B cell (primary cell): ENCODE results near the gene PIK3R3. TPM values are rescaled to one million over a fixed set of nuclear protein-coding genes. Genes with fewer than 3 reads are reported as not detected.

Experiments used
- ATAC-seq: fragments of 200-7000 bp; cut with Tn5 transposase; one replicate; pipeline ENCODE4 v1.10.0; 2021; ENCODE audit warnings: low read depth, mild to moderate bottlenecking, moderate number of reproducible peaks, moderate library complexity
- CTCF ChIA-PET: fragments of 350-600 bp; sonication (Branson Sonifier 250); formaldehyde crosslinking; loops from one replicate; lab custom pipeline; 2021; ENCODE audit warnings: antibody characterized with exemption, inconsistent platforms; lab: Charles Lee
- POLR2A ChIA-PET: fragments of 350-600 bp; sonication (Branson Sonifier 250); formaldehyde crosslinking; loops from one replicate; lab custom pipeline; 2021; ENCODE audit warnings: antibody characterized with exemption; lab: Charles Lee
- DNase-seq: peaks from one replicate; pipeline ENCODE4 v3.0.0; 2013
- H2AFZ ChIP-seq: 2 replicates; pipeline ENCODE4 v1.6.1; 2012; ENCODE audit warnings: mild to moderate bottlenecking, low read depth, low read length; ENCODE audit not compliant: insufficient read depth, poor library complexity, severe bottlenecking
- H3K27ac ChIP-seq, 2 donors: 1 replicate in 1 of 2; 2 replicates in 1 of 2; pipeline ENCODE4 v1.5.1; 2012 to 2013; ENCODE audit warnings: low read length in 2 of 2, mild to moderate bottlenecking in 2 of 2, moderate library complexity in 1 of 2
- H3K27me3 ChIP-seq, 4 experiments: fragments of 200-600 bp in 1 of 4; sonication (generic) in 1 of 4; replicated peaks in 1 of 4; 1 replicate in 2 of 4; 2 replicates in 2 of 4; pipeline versions ENCODE4 v1.6.1 to v1.7.0; 2013 to 2016; ENCODE audit warnings: low read length in 3 of 4, mild to moderate bottlenecking in 2 of 4, mixed read lengths in 1 of 4, moderate library complexity in 1 of 4; ENCODE audit not compliant: insufficient read depth in 4 of 4, control insufficient read depth in 3 of 4; ENCODE audit errors: control extremely low read depth in 1 of 4
- H3K36me3 ChIP-seq, 2 experiments: replicated peaks in 1 of 2; 1 replicate in 1 of 2; 2 replicates in 1 of 2; pipeline versions ENCODE4 v1.6.1 to v1.7.1; 2013; ENCODE audit warnings: low read length in 1 of 2; ENCODE audit not compliant: insufficient read depth in 2 of 2, control insufficient read depth in 1 of 2; ENCODE audit errors: control extremely low read depth in 1 of 2, extremely low read depth in 1 of 2
- H3K4me1 ChIP-seq, 2 donors: fragments of 200-600 bp in 1 of 2; sonication (generic) in 1 of 2; 1 replicate in 1 of 2; 2 replicates in 1 of 2; pipeline versions ENCODE4 v1.5.1 to v1.6.1; 2013 to 2017; ENCODE audit warnings: low read length in 2 of 2; ENCODE audit not compliant: control insufficient read depth in 2 of 2, insufficient read depth in 2 of 2
- H3K4me2 ChIP-seq: replicated peaks from 2 replicates; pipeline ENCODE3; 2012; ENCODE audit warnings: mild to moderate bottlenecking, low read depth, low read length; ENCODE audit not compliant: poor library complexity, severe bottlenecking
- H3K4me3 ChIP-seq, 5 experiments: fragments of 200-600 bp in 1 of 5; sonication (generic) in 1 of 5; 1 replicate in 3 of 5; 2 replicates in 2 of 5; pipeline versions ENCODE4 v1.5.1 to v1.7.0; 2011 to 2016; ENCODE audit warnings: low read length in 4 of 5, mild to moderate bottlenecking in 4 of 5, low read depth in 2 of 5, control low read depth in 1 of 5, moderate library complexity in 1 of 5; ENCODE audit not compliant: insufficient read depth in 1 of 5; ENCODE audit errors: control extremely low read depth in 1 of 5, extremely low read depth in 1 of 5
- H3K79me2 ChIP-seq: fragments of 200-600 bp; sonication (generic); one replicate; pipeline ENCODE4 v1.6.0; 2016; ENCODE audit warnings: low read length; ENCODE audit not compliant: control insufficient read depth, insufficient read depth
- H3K9ac ChIP-seq: fragments of 200-600 bp; sonication (generic); 2 replicates; pipeline ENCODE4 v1.6.1; 2017; ENCODE audit warnings: mild to moderate bottlenecking, low read length, moderate library complexity
- H3K9me3 ChIP-seq, 3 donors: one replicate each; pipeline versions ENCODE4 v1.6.1 to v1.7.1; 2013; ENCODE audit warnings: low read length in 2 of 3; ENCODE audit not compliant: control insufficient read depth in 2 of 3, insufficient read depth in 1 of 3; ENCODE audit errors: control extremely low read depth in 1 of 3
- H4K20me1 ChIP-seq: 2 replicates; pipeline ENCODE4 v1.6.0; 2012; ENCODE audit warnings: mild to moderate bottlenecking, low read length; ENCODE audit not compliant: insufficient read depth, control insufficient read depth, poor library complexity, severe bottlenecking
- H3K27ac Mint-ChIP-seq: one replicate; pipeline ENCODE4 v1.8.0; 2021; ENCODE audit warnings: mixed read lengths
- H3K27me3 Mint-ChIP-seq: one replicate; pipeline ENCODE4 v1.8.0; 2021; ENCODE audit warnings: mixed read lengths
- H3K4me1 Mint-ChIP-seq: one replicate; pipeline ENCODE4 v1.8.0; 2021; ENCODE audit warnings: mixed read lengths
- H3K4me3 Mint-ChIP-seq: one replicate; pipeline ENCODE4 v1.8.0; 2021; ENCODE audit warnings: mixed read lengths
- H3K9me3 Mint-ChIP-seq: one replicate; pipeline ENCODE4 v1.8.0; 2022; ENCODE audit warnings: mixed read lengths; ENCODE audit not compliant: insufficient read depth
- EZH2 ChIP-seq: IDR thresholded peaks from 2 replicates; pipeline ENCODE4 v1.6.1; 2012; ENCODE audit warnings: borderline replicate concordance, low read depth, mild to moderate bottlenecking, moderate library complexity, low read length; ENCODE audit not compliant: insufficient read depth, poor library complexity, severe bottlenecking
- WGBS: methylation state at CpG from one replicate; pipeline ENCODE4 v1.1.5; 2013; ENCODE audit warnings: missing lambda C conversion rate; ENCODE audit not compliant: insufficient coverage; 5-methylcytosine and 5-hydroxymethylcytosine counted together
- intact Hi-C: fragments of 100-400 bp; cut with micrococcal nuclease; formaldehyde crosslinking; loops from one replicate; pipeline ENCODE4 v1.10.0; 2022
- polyA plus RNA-seq: library from polyadenylated mRNA; depleted of rRNA; stranded (reverse); fragments of >200 nt; gene quantifications from 2 replicates; pipeline ENCODE4 v1.2.3, GENCODE V29; 2012
- total RNA-seq, 2 donors: library from RNA; stranded (reverse); fragments of 120-200 nt in 1 of 2; gene quantifications; 1 replicate in 1 of 2; 2 replicates in 1 of 2; pipeline versions ENCODE4 v1.2.3 to v1.2.4, GENCODE V29; 2013 to 2022
- TF ChIP-seq, protein P1 (sequence below): fragments of 200-600 bp; IDR thresholded peaks from one replicate; pipeline ENCODE4 v1.8.0; 2022; ENCODE audit warnings: antibody characterized with exemption, mild to moderate bottlenecking

PIK3R3 gene
- total and polyA plus RNA-seq, 2 donors (not counting 1 experiment from before 2014, with no cell fraction given) = 0.06 to 0.17 TPM

DNA sequence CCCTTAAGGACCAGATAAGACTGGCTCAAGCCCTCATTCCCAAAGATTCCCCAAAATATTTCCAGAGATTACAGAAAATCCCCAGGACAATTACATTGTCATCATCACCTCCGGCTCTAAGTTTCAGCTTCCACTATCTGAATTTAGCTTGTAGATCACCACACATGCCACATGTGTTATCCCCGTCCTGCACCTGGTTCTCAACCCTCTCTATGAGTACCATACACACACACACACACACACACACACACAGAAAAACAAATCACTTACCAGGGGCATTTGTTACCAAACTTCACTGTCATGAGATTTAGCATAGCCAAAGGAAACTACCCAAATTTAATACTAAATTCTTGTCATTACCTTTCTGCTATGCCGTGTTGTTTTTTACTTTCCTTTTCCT, 27.1 kb upstream of the PIK3R3 start:
- no peak overlapping the region for H2AFZ ChIP-seq
- Mint-ChIP-seq H3K4me1 (no peaks in the 10 kb centered on the region), H3K9me3 (no peaks in the 10 kb centered on the region), H3K4me3 (no peak overlapping the region), H3K27me3 (peaks cover 9% of the 10 kb centered on the region), H3K27ac (no peak overlapping the region)
- H3K36me3 ChIP-seq = no peaks in the 10 kb centered on the region
- H3K4me1 ChIP-seq = no peaks in the 10 kb centered on the region
- WGBS = 71% methylated on average over 3 of the region's 3 CpGs
- no peak for DNase-seq
- H3K4me2 ChIP-seq = no peak overlapping the region
- H3K27ac ChIP-seq = no peak overlapping the region
- H3K27me3 ChIP-seq = peaks cover 0 to 3% (median 0%) of the 10 kb centered on the region in 4 experiments
- POLR2A ChIA-PET = no interaction called here
- TF ChIP-seq EZH2 = no peak
- TF ChIP-seq, protein P1, sequence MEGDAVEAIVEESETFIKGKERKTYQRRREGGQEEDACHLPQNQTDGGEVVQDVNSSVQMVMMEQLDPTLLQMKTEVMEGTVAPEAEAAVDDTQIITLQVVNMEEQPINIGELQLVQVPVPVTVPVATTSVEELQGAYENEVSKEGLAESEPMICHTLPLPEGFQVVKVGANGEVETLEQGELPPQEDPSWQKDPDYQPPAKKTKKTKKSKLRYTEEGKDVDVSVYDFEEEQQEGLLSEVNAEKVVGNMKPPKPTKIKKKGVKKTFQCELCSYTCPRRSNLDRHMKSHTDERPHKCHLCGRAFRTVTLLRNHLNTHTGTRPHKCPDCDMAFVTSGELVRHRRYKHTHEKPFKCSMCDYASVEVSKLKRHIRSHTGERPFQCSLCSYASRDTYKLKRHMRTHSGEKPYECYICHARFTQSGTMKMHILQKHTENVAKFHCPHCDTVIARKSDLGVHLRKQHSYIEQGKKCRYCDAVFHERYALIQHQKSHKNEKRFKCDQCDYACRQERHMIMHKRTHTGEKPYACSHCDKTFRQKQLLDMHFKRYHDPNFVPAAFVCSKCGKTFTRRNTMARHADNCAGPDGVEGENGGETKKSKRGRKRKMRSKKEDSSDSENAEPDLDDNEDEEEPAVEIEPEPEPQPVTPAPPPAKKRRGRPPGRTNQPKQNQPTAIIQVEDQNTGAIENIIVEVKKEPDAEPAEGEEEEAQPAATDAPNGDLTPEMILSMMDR = no peak
- H4K20me1 ChIP-seq = no peaks in the 10 kb centered on the region
- H3K9me3 ChIP-seq = no peaks in the 10 kb centered on the region
- no peak overlapping the region for H3K4me3 ChIP-seq
- intact Hi-C loops = no loop called here
- ATAC-seq = no peak
- CTCF ChIA-PET = no interaction called here
- no peak overlapping the region for H3K9ac ChIP-seq
- no peaks in the 10 kb centered on the region for H3K79me2 ChIP-seq

DNA sequence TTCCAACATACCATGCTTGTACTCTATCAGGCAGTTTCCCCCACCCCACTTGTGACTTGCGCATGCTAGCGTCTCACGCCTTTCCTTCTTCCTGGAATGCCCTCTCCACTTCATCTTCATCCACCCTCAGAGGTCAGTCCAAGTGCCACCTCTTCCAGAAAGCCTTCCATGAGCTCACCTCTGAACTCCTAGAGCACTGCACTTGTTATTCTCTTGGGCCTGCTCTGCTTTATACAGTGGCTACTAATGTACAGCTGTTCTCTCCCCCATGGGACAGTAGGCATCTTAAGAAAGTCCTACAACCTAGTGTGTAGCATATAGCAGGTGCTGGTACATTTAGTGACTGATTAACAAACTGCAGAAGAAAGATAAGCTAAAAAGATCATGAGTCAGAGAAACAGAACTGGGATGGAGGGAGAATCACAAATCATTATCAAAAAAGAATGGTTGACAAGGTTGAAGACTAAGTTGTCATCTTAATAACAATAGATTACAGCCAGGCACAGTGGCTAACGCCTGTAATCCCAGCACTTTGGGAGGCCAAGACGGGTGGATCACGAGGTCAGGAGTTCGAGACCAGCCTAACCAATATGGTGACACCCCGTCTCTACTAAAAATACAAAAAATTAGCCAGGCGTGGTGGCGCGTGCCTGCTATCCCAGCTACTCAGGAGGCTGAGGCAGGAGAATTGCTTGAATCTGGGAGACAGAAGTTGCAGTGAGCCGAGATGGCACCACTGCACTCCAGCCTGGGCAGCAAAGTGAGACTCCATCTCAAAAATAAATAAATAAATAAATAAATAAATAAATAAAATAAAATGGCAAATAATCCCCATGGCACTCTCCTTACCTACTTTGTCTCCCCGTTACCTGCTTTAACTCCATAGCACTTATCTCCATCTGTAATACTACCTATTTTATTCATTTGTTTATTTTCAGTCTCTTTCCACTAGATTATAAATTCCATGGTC, 26.2 kb upstream of the PIK3R3 start:
- Histone ChIP-seq H3K4me3 (no peak overlapping the region), H3K4me1 (no peaks in the 10 kb centered on the region), H3K4me2 (no peak overlapping the region), H3K9me3 (peaks cover 0 to 3% (median 0%) of the 10 kb centered on the region in 3 donors), H3K36me3 (no peaks in the 10 kb centered on the region), H2AFZ (no peak overlapping the region), H3K9ac (no peak overlapping the region), H3K27ac (no peak overlapping the region), H4K20me1 (no peaks in the 10 kb centered on the region), H3K27me3 (peaks cover 0 to 3% (median 0%) of the 10 kb centered on the region in 4 experiments), H3K79me2 (no peaks in the 10 kb centered on the region)
- ChIA-PET CTCF (interaction anchor here (0.9 kb wide), 1 partner anchor 24 kb away, joined by 4 read pairs; no protein-coding TSS in a partner anchor), POLR2A (no interaction called here)
- DNase-seq (no peak), ATAC-seq (no peak)
- Mint-ChIP-seq H3K27ac (no peak overlapping the region), H3K27me3 (peaks cover 4% of the 10 kb centered on the region), H3K4me1 (no peaks in the 10 kb centered on the region), H3K4me3 (no peak overlapping the region), H3K9me3 (no peaks in the 10 kb centered on the region)
- no peak for TF ChIP-seq EZH2
- TF ChIP-seq, protein P1 = no peak
- 93% methylated on average over 7 of the region's 13 CpGs for WGBS
- intact Hi-C loops = no loop called here
